HG02571 (cell line): ENCODE data around the gene ITPKB.
"Not testable (repeated sequence)": the region's sequence is repeated elsewhere in the genome, so short reads cannot be mapped to it uniquely, and the experiment has no call there.

Source experiments
- ATAC-seq: cut with Tn5 transposase; IDR thresholded peaks from one replicate; pipeline ENCODE4 v1.9.1; 2021; ENCODE audit warnings: mild to moderate bottlenecking, moderate library complexity; ENCODE audit not compliant: unreplicated experiment

Gene ITPKB

DNA sequence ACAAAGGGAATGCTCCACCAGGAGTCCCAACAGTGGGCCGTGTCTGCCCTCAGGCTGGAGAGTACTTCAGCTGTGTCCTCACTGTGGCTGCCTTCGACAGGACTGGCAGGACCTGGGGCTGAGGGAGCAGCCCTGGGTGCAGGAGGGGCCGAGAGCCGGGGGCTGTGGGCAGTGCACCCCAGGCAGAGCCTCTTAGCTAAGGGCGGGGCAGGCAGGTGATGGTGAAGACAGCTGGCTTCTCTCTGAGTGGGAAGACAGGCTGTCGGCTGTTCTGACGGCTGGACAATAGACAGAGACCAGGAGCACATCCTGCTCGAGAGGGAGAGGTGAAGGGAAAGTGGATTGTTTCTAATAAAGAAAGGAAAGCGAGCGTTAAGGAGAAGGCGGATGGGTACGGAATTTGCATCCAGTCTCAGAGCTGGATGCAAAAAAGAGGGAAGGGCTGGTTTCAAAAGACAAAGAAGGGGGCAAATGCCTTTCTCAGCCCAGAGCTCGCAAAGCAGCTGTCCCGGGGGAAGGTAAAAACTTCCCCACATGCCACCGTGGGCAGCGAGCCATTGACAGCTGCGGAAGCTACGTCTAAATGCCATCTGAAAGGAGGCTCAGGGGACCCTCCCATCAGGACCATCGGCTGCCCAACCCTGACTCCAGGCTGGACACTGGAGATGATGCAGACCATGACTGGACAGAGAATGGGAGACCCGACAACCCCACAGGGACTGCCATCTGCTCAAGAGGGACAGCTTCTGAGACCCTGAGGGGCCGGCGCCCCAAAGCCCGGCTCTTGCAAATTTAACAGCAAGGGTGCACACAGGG, 98.6 kb downstream of the ITPKB start:
- no peak for ATAC-seq

GRCh38 chr1:226639631-226640061, 99.4 kb downstream of the ITPKB start:
- ATAC-seq, result no peak

- not testable (repeated sequence) for ATAC-seq
These were observed 99.9 kb downstream of the ITPKB start for GRCh38 chr1:226639206-226639605.

GRCh38 chr1:226638608-226639007, 100.5 kb downstream of the ITPKB start:
- ATAC-seq, result no peak

DNA sequence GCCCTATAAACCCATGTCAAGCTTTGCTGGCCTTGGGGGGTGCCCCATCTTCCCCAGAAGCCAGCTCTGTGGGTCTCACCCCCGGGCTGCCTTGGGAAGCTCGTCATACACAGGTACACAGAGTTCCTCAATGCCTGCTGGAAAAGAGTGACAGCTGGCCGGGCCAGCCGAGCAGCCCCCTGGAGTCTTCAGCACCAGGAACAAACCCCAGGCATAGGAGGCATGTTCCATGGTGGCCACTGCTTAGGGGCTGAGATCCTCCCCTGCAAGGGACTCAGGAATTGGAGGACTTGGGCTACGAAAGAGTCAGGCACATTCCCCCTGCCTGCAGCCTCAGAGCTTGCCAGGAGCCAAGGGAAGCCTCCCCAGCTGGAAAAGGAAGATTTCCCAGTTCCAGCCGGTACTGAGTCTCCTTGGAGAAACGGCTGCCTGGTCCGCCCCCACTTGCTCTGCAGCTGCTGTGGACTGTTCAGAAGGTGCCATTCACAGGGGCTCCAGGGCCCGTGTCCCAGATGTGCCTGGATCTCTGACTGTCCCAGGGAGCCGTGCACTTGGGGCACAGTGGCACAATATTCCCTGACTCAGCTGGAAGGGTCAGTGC, 101.0 kb downstream of the ITPKB start:
- ATAC-seq, result no peak

DNA sequence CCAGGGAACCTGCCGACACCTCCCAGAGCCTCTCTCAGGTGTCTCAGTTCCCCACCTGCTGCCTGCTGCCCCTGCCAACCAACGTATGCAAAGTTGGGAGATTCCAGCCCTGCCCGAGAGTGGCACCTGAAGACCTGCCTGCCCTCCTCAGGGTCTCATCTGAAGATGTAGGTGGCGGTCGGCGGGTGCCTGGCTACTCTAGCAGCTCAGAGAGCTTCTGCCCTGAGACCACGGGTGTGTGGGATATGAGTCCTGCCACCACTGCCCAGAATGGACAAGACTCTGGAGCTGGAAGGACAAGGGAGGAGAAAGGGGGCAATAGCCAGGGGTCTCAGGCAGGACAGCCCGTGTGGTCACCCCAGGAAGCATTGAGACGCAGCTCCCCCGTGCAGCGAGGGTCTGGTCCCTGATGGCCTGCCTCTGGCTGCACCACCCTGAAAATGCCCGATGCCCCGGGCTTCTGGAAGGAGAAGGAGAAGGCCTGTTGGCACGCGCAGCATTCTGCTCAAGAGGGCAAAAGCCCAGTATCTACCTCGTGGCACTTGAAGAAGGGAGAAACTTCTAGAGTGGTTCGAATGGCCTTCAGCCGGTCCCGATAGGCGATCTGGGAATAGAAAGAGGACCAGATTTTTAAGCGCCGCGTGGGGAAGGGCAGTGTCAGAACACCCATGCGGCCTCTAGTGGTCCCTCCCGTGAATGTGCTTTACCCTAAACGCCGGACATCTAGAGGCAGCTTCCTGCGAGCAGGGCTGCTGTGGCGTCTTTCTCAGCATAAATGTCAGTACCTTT, 101.7 kb downstream of the ITPKB start:
- no peak for ATAC-seq

DNA sequence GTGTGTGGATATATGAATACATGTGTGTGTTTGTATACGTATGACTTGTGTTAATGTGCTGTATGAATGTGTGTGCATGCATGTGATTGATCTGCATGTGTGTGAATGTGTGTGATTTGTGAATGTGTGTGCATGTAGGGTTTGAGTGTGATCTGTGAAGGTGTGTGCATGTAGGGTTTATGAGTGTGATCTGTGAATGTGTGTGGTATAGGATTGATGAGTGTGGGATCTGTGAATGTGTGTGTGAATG, 102.3 kb downstream of the ITPKB start:
- no peak for ATAC-seq

DNA sequence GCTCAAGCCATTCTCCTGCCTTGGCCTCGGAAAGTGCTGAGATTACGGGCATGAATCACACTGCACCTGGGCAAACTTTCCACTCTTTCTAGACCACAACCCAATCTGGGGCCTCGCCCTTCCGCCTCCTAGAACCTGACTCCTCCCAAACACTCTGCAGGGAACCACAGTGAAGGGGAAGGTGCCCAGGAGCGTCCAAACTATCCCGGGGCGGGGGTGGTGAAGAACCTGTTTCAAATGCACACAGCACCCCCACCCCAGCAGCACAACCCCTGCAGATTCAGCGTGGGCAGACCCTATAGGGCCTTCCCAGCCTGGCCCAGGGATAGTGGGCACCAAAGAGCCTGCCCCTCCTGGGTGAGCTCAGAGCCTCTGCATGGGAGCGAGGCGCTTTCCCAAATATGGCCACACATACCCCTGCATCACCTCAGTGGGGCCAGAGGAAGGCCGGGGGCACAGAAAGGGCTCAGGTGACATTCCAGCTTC, 103.6 kb downstream of the ITPKB start:
- ATAC-seq, result no peak

DNA sequence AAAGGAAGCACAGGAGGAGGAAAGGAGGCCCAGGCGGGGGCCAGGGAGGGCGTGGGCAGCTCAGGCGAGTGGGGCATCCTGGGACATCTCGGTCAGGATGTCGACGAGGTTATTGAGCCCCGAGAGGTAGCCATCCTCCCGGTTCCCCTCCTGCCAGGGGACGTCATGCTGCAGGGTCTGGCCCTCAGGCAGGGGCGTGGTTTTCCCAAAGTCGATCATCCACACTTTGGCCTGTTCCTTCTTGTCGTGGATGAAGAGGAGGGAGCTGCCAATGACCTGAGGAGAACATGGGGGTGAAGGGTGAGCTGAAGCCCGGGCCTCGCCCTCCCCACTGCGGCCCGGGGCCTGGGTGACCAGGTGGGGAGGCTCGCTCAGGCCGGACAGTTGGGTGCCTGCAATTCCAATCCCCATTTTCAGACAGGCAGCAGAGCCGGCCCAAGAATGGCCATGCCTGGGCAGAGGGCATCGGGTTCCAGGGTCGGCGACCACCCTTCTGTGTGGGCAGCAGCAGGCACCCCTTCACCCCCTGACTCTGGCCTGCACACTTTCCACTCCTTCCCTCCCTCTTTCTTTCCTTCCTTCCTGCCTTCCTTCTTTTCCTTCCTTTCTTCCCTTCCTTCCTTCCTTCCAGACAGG, 104.4 kb downstream of the ITPKB start:
- ATAC-seq, result no peak

GRCh38 chr1:226634166-226634588, 104.9 kb downstream of the ITPKB start:
- peak; percentile 60 for ATAC-seq

DNA sequence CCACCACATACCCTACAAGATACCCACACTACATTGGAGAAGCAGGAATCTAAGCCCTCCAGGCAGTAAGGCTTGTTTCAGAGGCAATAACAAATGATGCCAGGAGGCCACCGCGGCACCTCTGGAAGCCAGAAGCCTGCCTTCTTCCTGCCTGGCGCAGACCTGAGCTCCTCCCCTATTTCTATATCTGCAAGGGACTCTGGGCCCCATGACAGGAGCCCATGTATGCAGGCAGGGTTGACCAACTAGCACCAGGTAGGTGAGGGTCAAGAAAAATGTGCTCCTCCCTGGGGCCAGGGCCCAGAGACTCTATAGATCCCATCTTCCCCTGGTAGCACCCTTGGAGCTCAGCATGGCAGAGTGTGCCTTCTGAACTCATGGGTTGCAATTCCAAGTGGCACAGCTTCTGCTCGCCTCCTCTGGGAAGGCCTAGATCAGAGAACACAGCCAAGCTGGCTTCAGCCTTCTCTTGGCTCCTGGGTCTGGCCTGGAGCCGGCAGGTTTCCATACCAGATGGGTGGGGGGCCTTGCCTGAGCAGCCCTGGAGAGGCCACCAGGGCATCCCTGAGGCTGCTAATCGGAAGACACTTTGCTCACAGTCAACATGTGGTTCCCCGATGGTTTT, 105.4 kb downstream of the ITPKB start:
- no peak for ATAC-seq

DNA sequence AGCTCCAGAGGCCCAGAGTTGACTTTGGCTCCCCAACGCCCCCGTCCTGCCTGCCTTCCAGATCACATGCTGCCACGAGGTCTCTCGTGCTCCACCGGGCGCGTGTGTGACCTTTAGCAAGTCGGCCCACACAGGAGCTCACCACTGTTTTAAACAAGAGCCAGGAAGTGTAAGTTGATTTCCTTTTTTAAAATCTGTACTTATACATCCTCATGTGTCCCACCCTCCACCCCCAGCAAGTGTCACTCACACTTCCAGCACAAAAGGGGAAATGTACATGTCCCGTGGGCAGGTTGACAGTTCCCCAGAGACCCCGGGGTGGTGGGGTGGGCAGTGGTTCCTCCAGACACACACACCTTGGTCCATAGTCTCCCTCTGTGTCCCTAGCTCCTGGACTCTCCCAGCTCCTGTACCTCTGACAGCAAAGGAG, 106.1 kb downstream of the ITPKB start:
- no peak for ATAC-seq

DNA sequence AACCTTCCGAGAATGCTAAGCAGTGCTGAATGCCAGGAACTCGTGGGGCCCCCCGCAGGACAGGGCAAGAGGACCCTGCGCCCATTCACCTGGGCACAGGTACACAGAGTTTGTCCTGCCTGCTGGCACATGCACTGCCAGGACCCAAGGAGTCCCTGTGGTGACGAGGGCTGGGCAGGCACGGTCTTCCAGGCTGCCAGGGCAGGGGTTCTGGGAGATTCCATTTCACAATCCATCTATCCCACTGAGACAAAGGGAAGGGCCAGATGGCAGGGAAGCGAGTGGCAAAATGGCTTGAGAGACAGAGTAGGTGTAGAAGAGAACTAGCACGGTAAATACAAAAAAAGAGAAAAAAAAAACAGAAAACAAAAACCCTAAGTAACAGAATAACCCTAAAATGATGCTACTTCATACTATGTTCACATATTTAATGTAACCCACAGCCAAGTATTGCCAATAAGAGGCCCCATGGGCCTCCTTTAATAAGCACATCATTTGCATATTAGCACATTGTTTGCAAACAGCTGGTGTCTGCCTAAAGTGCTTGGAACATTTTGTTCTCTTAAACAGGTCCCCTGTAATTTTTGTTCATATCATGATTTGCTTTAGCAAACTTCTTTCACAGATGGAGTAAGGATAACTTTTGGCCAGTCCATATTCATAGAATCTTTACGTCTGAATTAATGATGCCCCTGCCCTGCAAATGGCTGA, 106.8 kb downstream of the ITPKB start:
- no peak for ATAC-seq

DNA sequence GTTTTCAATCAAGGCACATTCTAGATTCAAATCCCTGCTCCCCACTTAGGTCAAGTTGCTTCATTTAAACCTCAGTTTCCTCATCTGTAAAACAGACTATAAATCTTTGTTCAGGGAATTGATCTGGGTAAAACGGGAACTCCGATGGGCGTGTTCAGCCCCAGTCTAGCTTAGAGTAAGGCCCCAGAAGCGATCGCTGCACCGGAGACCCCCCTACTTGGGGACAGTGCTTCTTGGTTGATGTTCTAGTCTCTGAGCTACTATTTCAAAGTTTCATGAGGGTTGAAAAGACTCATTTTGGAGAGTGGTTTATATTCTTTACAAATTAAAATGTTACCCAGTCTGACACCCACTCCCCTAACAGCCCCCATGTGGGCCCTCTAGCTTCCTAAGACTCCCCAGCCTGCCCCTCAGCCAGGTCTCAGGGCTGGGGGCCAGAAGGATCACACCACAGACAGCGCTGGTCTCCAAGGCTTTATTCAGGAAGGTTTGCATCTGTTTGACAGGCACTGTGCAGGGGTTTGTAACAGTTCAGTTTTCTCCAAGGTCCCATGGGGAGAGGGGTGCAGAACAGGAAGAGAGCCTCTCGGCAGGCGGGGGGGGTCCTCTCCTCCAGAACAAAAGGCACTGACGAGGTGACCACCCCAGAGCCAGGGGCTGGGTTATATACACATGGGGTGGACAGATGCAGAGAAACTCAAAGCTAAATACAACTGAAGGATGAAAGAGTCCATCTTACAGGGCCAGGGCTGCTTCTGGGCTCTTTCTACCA, 107.7 kb downstream of the ITPKB start:
- ATAC-seq, result no peak

- ATAC-seq, result no peak
These were observed 108.5 kb downstream of the ITPKB start for GRCh38 chr1:226630592-226630991.

DNA sequence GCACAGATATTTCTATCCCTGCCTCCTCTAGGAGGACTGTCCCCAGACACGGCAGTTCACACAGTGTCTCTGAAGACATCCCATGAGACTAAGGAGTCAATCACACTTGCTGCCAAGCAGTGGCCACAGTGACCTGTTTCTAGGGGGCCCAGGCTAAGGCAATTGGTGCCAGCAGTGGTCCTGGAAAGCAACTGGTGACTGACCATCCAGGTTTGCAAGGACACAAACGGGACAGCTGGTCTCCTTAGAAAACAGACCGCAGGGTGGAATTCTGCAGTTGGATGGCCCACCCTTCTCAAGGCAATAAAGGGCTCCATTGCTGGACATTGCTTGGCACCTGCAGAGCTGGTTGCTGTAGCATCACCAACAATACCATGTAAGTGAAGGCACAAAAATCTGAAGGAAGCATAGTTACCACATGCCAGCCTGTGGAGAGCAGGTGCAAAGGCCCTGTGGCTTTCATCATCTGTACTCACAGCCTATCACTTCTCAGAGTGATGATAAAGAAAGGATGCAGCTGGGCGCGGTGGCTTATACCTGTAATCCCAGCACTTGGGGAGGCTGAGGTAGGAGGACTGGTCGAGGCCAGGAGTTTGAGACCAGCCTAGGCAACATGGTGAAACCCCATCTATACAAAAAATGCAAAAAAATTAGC, 109.1 kb downstream of the ITPKB start:
- no peak for ATAC-seq

- ATAC-seq, result no peak
These were observed 109.7 kb downstream of the ITPKB start for GRCh38 chr1:226629210-226629895.

DNA sequence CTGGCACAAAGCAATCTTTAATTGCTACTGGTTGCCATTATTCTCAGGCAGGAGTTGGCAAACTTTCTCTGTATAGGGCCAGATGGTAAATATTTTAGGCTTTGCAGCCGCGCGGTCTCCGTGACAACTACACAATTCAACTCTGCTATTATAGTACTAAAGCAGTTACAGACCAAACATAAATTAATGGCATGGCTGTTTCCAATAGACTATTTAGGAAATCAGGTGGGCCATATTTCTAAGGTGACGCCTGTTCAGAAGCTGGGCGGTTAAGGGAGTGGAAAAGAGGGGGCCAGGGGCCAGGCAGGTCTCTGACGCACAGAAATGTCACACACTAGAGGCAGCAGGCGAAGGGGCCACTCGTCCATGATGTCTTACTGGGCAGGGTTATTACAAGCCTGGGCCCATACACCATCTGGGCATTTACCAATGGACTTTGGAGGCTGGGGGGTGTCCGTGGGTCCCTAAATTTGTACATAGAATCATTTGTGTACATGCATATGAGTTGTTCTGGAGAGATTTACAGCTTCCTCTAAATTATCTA, 110.4 kb downstream of the ITPKB start:
- ATAC-seq, result no peak
